A549 (cell line): Measurements from ENCODE around the gene TSHZ2.

Source experiments
- CHD2 ChIP-seq: fragments of 150-350 bp; IDR thresholded peaks from 2 replicates; pipeline ENCODE4 v1.6.1; 2014; ENCODE audit warnings: low read length; ENCODE audit not compliant: partially characterized antibody
- ESRRA ChIP-seq: fragments of 150-350 bp; IDR thresholded peaks from 2 replicates; pipeline ENCODE4 v1.6.1; 2014; ENCODE audit warnings: mild to moderate bottlenecking, low read length, borderline replicate concordance
- HOXA7 ChIP-seq: fragments of 250-450 bp; sonication (Bioruptor Pico); IDR thresholded peaks from 2 replicates; pipeline ENCODE4 v1.5.0; 2020; ENCODE audit warnings: mild to moderate bottlenecking, moderate library complexity
- MAFK ChIP-seq: fragments of 450-650 bp; IDR thresholded peaks from 2 replicates; pipeline ENCODE4 v1.6.1; 2014; ENCODE audit not compliant: partially characterized antibody
- MAZ ChIP-seq: fragments of 150-350 bp; IDR thresholded peaks from 2 replicates; pipeline ENCODE4 v1.6.1; 2014; ENCODE audit warnings: antibody characterized with exemption, low read depth, low read length, borderline replicate concordance
- NPAS2 ChIP-seq: fragments of 250-450 bp; sonication (Bioruptor Pico); IDR thresholded peaks from 2 replicates; pipeline ENCODE4 v1.8.0; 2022; ENCODE audit warnings: mild to moderate bottlenecking, moderate library complexity, borderline replicate concordance
- POLR2A ChIP-seq: IDR thresholded peaks from 2 replicates; pipeline ENCODE4 v1.6.1; 2012; ENCODE audit warnings: mild to moderate bottlenecking, low read length
- TF ChIP-seq, protein P1 (sequence below): fragments of >200 bp; sonication (Bioruptor Twin); formaldehyde crosslinking; IDR thresholded peaks from 3 replicates; pipeline ENCODE4 v1.5.1; 2016
- TF ChIP-seq, protein P2 (sequence below): fragments of 200-600 bp; sonication (generic); IDR thresholded peaks from 2 replicates; pipeline ENCODE4 v1.6.1; 2016; ENCODE audit warnings: antibody characterized with exemption, mild to moderate bottlenecking, moderate library complexity
- TF ChIP-seq, protein P3 (sequence below): fragments of 150-350 bp; IDR thresholded peaks from 2 replicates; pipeline ENCODE4 v1.6.1; 2014; ENCODE audit warnings: low read depth, mild to moderate bottlenecking, low read length

DNA sequence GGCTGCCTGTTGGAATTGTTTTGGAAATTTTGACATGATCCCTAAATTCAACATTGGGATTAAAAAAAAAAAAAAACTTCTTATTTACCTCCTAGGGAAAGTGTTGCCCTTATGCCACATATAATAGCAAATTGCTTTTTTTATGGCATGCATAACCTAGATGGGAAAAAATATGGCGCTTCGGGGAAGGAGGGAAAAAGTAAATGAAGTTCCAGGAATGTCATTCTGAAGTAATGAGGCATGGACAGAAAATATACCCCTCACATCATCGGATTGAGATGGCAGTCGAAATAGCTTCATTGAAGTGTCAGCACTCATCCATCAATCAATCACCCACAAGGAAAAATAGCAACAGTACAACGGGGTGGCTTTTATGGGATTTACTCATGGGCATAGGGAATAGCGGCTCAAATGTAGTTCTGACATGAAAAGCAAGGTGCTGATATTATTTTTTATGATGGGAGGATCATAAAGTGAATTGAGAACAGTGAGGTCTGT lies 516.7 kb downstream of the TSHZ2 start:
- TF ChIP-seq CHD2 (no peak), ESRRA (no peak), NPAS2 (CRISPR knock-in tag) (no peak), POLR2A (no peak), MAZ (no peak), MAFK (no peak), HOXA7 (CRISPR knock-in tag) (no peak)
- TF ChIP-seq, protein P1, sequence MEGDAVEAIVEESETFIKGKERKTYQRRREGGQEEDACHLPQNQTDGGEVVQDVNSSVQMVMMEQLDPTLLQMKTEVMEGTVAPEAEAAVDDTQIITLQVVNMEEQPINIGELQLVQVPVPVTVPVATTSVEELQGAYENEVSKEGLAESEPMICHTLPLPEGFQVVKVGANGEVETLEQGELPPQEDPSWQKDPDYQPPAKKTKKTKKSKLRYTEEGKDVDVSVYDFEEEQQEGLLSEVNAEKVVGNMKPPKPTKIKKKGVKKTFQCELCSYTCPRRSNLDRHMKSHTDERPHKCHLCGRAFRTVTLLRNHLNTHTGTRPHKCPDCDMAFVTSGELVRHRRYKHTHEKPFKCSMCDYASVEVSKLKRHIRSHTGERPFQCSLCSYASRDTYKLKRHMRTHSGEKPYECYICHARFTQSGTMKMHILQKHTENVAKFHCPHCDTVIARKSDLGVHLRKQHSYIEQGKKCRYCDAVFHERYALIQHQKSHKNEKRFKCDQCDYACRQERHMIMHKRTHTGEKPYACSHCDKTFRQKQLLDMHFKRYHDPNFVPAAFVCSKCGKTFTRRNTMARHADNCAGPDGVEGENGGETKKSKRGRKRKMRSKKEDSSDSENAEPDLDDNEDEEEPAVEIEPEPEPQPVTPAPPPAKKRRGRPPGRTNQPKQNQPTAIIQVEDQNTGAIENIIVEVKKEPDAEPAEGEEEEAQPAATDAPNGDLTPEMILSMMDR = no peak
- TF ChIP-seq, protein P2, sequence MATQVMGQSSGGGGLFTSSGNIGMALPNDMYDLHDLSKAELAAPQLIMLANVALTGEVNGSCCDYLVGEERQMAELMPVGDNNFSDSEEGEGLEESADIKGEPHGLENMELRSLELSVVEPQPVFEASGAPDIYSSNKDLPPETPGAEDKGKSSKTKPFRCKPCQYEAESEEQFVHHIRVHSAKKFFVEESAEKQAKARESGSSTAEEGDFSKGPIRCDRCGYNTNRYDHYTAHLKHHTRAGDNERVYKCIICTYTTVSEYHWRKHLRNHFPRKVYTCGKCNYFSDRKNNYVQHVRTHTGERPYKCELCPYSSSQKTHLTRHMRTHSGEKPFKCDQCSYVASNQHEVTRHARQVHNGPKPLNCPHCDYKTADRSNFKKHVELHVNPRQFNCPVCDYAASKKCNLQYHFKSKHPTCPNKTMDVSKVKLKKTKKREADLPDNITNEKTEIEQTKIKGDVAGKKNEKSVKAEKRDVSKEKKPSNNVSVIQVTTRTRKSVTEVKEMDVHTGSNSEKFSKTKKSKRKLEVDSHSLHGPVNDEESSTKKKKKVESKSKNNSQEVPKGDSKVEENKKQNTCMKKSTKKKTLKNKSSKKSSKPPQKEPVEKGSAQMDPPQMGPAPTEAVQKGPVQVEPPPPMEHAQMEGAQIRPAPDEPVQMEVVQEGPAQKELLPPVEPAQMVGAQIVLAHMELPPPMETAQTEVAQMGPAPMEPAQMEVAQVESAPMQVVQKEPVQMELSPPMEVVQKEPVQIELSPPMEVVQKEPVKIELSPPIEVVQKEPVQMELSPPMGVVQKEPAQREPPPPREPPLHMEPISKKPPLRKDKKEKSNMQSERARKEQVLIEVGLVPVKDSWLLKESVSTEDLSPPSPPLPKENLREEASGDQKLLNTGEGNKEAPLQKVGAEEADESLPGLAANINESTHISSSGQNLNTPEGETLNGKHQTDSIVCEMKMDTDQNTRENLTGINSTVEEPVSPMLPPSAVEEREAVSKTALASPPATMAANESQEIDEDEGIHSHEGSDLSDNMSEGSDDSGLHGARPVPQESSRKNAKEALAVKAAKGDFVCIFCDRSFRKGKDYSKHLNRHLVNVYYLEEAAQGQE = no peak
- TF ChIP-seq, protein P3, sequence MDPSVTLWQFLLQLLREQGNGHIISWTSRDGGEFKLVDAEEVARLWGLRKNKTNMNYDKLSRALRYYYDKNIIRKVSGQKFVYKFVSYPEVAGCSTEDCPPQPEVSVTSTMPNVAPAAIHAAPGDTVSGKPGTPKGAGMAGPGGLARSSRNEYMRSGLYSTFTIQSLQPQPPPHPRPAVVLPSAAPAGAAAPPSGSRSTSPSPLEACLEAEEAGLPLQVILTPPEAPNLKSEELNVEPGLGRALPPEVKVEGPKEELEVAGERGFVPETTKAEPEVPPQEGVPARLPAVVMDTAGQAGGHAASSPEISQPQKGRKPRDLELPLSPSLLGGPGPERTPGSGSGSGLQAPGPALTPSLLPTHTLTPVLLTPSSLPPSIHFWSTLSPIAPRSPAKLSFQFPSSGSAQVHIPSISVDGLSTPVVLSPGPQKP = no peak
